Neuron (in vitro differentiated cells): Measurements from ENCODE around the gene PLA2G2E.
"Not testable (repeated sequence)": the region's sequence is repeated elsewhere in the genome, so short reads cannot be mapped to it uniquely, and the experiment has no call there.

Experiments
- H2AFZ ChIP-seq: one replicate; pipeline ENCODE4 v1.6.1; 2013; ENCODE audit warnings: low read depth, mild to moderate bottlenecking, inconsistent platforms, low read length, moderate library complexity
- H3K27me3 ChIP-seq: one replicate; pipeline ENCODE4 v1.6.1; 2013; ENCODE audit warnings: low read length; ENCODE audit not compliant: insufficient read depth
- H3K36me3 ChIP-seq: one replicate; pipeline ENCODE4 v1.6.1; 2013; ENCODE audit warnings: low read length; ENCODE audit not compliant: insufficient read depth
- H3K4me1 ChIP-seq: one replicate; pipeline ENCODE4 v1.6.1; 2013; ENCODE audit warnings: low read length; ENCODE audit not compliant: insufficient read depth
- H3K4me3 ChIP-seq: 2 replicates; pipeline ENCODE4 v1.5.1; 2013; ENCODE audit warnings: mild to moderate bottlenecking, low read length, moderate library complexity
- H3K9me3 ChIP-seq: one replicate; pipeline ENCODE4 v1.6.1; 2013; ENCODE audit warnings: low read length

The PLA2G2E gene

DNA sequence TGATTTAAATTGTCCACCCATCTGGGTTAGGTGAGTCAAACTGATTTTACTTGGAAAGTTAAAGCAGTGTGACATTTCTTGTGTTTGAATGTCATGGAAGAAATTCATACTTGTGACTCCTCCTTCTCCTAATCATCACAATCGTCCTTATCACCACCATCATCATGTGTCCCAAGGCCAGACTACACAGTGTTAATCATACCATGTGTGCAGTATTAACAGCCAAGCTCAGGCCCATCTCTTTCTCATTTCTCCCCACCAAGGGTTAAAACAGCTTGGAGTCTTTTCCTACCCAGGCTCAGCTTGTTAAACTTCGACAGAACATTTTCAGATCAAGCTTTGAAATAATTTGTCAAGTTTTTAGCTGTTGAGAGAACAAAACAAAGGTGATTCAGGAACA, 22.5 kb upstream of the PLA2G2E start:
- Histone ChIP-seq H3K9me3 (no peaks in the 10 kb centered on the region), H3K4me1 (peaks cover 12% of the 10 kb centered on the region), H3K27me3 (no peaks in the 10 kb centered on the region), H3K4me3 (no peak overlapping the region), H2AFZ (no peak overlapping the region), H3K36me3 (no peaks in the 10 kb centered on the region)

DNA sequence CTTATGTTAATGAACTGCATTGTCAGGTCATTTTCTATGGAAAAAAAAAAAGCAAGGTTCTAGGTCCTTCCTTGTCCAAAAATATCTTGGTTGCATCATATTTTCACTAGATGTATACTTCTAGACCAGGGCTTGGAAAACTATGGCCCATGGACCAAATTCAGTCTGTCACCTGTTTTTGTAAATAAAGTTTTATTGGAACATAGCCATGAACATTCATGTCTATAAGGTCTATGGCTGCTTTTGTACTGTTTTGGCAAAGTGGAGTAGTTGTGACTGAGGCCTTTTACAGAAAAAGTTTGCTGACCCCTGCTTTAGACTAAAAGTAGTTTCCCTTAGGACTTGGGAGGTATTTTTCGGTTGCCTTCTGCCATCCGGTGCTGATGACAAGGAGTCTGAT, 19.2 kb upstream of the PLA2G2E start:
- Histone ChIP-seq H3K36me3 (no peaks in the 10 kb centered on the region), H3K4me3 (no peak overlapping the region), H3K27me3 (no peaks in the 10 kb centered on the region), H2AFZ (no peak overlapping the region), H3K4me1 (peaks cover 20% of the 10 kb centered on the region), H3K9me3 (no peaks in the 10 kb centered on the region)

DNA sequence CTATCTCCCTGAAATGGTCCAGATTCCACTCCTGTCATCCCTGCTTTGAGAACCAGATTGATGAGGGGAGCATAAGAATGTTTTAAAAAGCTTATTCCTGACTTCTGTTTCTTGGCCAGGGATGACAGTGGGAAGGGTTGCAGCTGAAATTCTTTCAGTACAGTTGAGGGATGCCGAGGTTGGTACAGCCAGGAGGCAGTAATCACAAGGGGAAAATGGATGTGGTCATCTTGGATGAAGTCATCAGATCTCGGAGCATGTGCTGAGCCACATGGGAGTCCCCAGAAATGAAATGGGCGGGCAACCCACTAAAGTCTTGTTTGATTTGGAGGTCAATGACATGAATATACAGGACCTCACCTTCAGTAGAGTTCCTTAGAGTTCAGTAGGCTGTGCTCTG, 18.7 kb upstream of the PLA2G2E start:
- no peak overlapping the region for H3K4me3 ChIP-seq
- H3K4me1 ChIP-seq = peaks cover 20% of the 10 kb centered on the region
- H3K9me3 ChIP-seq = no peaks in the 10 kb centered on the region
- H3K36me3 ChIP-seq = no peaks in the 10 kb centered on the region
- no peaks in the 10 kb centered on the region for H3K27me3 ChIP-seq
- H2AFZ ChIP-seq = no peak overlapping the region

DNA sequence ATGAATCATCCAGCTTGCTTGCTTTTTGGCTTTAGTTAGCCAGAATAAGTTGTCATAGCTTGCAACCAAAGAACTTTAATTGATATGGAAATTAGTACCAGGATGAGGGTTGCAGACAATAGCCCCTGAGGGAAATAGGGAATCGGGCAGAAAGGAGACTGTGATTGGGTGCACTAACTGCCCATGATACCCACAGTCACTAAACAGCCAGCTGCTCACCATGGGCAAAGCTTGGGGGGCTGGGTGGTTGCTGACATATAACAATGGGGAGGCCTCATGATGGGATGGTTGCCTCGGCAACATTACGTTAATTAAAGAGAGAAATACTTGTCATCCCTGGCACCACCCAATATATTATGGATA, 17.8 kb upstream of the PLA2G2E start:
- no peaks in the 10 kb centered on the region for H3K9me3 ChIP-seq
- peaks cover 20% of the 10 kb centered on the region for H3K4me1 ChIP-seq
- no peaks in the 10 kb centered on the region for H3K27me3 ChIP-seq
- no peak overlapping the region for H2AFZ ChIP-seq
- no peak overlapping the region for H3K4me3 ChIP-seq
- no peaks in the 10 kb centered on the region for H3K36me3 ChIP-seq

DNA sequence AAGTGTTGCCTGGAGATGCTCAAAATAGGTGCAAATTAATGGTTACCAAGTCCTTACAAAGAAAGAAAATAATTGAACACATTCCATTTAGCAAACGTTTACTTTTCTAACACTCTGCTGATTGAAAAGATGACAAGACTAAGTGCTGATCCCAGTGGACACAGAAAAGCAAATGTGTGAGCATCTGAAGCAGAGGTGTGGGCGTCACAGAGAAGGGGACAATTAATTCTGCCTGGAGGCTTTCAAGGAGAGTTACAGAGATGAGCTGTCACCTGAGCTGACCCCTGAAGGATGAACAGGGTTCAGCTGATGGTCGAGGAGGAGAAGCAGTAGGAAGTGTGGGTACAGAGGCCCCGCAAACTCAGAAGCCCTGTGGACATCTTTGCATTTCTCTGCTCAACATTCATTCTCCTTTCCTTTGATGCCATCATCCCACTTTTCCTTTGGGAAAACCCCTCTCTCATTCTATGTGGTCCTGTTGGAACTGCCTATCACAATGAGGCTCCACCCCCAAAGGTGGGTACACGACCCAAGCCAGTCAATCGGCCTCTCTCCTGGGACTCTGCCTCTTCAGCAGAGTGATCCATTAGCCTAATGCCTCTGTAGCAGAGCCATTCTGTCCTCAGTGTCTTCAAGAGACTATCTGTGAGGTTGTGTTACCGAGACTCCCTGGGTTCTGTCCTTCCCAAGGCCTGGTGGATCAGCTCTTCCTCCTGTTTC, 17.2 kb upstream of the PLA2G2E start:
- no peak overlapping the region for H3K4me3 ChIP-seq
- H3K9me3 ChIP-seq = no peaks in the 10 kb centered on the region
- H3K27me3 ChIP-seq = no peaks in the 10 kb centered on the region
- peaks cover 20% of the 10 kb centered on the region for H3K4me1 ChIP-seq
- H2AFZ ChIP-seq = no peak overlapping the region
- no peaks in the 10 kb centered on the region for H3K36me3 ChIP-seq

DNA sequence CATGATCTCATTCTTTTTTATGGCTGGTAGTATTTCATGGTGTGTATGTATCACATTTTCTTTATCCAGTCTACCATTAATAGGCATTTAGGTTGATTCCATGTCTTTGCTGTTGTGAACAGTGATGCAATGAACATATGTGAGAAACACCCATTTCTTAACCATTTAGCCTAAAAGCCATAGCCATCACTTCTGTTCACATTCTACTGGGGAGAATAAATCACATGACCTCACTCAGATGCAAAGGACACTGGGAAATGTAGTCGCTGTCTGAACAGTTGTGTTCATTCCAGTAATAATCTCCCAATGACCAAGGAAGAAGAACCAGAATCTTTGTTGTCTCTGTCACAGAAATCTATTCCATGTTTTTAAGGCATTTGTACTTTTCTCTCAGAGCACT, 15.1 kb upstream of the PLA2G2E start:
- Histone ChIP-seq H3K4me1 (peaks cover 20% of the 10 kb centered on the region), H3K27me3 (no peaks in the 10 kb centered on the region), H3K9me3 (no peaks in the 10 kb centered on the region), H2AFZ (no peak overlapping the region), H3K36me3 (no peaks in the 10 kb centered on the region), H3K4me3 (no peak overlapping the region)

DNA sequence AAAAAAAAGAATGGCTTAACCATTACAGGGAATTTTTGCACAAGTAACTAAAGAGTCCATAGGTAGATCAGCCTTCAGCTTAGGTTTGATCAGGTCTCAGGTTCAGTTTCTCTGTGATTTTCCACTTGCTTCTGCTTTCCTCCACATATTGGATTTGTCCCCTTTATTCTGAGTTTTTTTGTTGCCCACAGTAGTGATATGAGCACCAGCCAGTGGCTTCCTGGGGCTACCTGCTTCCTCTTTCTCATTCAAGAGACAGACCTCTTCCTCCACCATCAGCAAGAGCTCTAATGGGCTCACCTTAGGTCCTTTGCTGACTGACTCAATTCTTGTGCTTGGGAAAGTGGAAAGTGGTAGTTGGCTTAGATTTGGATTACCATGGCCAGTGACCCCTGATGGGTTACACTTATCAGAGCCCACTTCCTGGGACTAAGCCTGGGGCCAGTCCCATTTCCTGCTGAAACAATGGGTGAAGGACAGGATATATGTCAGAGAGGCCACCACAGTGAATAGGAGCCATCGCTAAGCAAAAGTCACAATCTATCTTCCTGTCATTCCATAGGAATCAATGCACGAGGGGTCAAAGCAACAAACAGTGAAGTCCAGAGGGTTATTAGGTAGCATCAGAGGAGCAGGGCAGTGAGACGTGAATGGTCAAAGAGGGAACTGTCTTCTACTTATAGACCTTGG, 12.8 kb upstream of the PLA2G2E start:
- Histone ChIP-seq H3K4me3 (no peak overlapping the region), H3K9me3 (peaks cover 2% of the 10 kb centered on the region), H2AFZ (no peak overlapping the region), H3K36me3 (no peaks in the 10 kb centered on the region), H3K4me1 (peaks cover 11% of the 10 kb centered on the region), H3K27me3 (no peaks in the 10 kb centered on the region)

DNA sequence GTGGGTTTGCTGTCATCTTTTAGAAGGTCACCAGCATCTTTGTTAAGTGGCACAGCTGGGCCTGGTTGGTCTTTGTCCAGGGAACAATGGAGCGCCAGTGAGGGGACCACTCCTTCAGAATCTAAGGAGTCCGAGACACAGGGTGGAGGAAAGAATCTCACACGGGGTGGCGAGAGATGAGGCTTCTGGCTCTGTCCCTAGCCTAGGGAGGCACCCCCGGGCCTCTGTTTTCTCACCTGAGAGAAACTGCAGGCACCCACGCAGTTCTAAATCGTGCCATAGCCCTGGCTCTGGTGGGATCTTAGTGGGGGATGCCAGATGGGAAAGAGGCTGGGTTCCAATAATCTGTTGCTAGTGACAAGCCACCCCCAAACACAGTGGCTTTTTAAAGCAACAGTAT, 10.9 kb upstream of the PLA2G2E start:
- Histone ChIP-seq H3K36me3 (no peaks in the 10 kb centered on the region), H3K4me3 (no peak overlapping the region), H3K4me1 (no peaks in the 10 kb centered on the region), H3K9me3 (peaks cover 2% of the 10 kb centered on the region), H2AFZ (no peak overlapping the region), H3K27me3 (no peaks in the 10 kb centered on the region)

DNA sequence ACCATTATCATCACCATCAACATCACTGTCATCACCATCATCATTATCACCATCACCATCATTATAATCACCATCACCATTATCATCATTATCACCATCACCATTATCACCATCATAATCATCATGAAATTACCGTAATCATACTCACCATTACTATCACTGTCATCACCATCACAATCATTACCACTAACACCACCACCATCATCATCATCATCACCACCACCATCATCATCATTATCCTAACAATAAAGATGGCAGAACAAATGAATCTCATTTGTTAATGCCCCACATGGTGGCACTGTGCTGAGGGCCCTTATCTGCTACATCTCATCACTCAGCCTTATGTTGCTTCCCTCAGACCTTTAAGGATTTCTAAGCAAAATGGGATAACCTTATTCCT, 9.4 kb upstream of the PLA2G2E start:
- Histone ChIP-seq H3K9me3 (peaks cover 2% of the 10 kb centered on the region), H3K4me1 (no peaks in the 10 kb centered on the region), H3K27me3 (no peaks in the 10 kb centered on the region), H2AFZ (no peak overlapping the region), H3K4me3 (no peak overlapping the region), H3K36me3 (no peaks in the 10 kb centered on the region)

DNA sequence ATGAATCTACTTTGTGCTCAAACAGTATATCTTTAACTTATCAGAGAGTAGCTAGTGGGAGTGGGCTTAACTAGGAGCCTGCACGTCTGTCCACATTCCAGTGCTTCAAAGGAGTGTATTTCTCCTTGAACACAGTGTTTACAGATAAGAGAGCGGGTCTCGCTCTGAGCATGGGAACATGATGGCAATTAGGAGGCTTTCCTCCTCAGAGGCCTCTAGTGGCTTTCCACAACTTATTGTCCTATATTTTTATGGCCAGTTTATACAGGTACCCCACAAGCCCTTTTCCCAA, 3.7 kb upstream of the PLA2G2E start:
- not testable (repeated sequence) for H3K4me3 ChIP-seq, H3K4me1 ChIP-seq, H2AFZ ChIP-seq, H3K9me3 ChIP-seq, H3K36me3 ChIP-seq
- H3K27me3 ChIP-seq = peaks cover 10% of the 10 kb centered on the region

DNA sequence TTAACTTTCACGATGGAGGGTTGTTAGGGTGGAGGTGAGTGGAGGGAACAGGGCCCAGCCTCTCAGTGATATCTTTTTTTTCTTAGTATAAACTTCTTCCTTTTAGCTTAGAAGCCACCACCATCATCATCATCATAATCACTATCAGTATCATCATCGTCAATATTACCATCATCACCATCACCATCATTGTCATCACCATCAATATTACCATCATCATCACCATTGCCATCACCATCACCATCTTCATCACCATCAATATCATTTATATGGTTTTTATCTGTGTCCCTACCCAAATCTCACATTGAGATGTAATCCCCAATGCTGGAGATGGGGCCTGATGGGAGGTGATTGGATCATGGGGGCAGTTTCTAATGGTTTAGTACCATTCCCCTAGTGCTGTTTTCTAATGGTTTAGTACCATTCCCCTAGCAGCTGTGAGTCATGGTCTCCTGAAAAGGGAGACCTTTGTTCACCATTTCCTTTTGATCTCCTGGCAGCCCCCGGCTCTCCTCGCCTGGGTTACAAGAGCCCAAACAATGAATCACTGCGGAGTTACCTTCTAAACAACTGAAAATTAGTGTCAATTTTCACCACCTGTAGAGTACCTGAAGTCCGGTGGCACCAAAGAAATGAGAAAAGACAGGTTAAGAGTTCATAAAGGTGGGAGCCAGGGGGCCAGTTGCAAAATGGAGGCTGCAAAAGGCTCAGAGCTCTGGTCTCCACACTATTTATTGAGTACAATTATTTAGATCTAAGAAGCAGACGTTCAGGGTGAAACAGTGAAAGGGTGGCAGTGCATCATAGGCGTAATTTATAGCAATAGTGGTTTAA, 3.1 kb upstream of the PLA2G2E start:
- peaks cover 10% of the 10 kb centered on the region for H3K27me3 ChIP-seq
- no peaks in the 10 kb centered on the region for H3K4me1 ChIP-seq
- H3K9me3 ChIP-seq = no peaks in the 10 kb centered on the region
- H3K4me3 ChIP-seq = no peak overlapping the region
- H3K36me3 ChIP-seq = no peaks in the 10 kb centered on the region
- H2AFZ ChIP-seq = no peak overlapping the region

DNA sequence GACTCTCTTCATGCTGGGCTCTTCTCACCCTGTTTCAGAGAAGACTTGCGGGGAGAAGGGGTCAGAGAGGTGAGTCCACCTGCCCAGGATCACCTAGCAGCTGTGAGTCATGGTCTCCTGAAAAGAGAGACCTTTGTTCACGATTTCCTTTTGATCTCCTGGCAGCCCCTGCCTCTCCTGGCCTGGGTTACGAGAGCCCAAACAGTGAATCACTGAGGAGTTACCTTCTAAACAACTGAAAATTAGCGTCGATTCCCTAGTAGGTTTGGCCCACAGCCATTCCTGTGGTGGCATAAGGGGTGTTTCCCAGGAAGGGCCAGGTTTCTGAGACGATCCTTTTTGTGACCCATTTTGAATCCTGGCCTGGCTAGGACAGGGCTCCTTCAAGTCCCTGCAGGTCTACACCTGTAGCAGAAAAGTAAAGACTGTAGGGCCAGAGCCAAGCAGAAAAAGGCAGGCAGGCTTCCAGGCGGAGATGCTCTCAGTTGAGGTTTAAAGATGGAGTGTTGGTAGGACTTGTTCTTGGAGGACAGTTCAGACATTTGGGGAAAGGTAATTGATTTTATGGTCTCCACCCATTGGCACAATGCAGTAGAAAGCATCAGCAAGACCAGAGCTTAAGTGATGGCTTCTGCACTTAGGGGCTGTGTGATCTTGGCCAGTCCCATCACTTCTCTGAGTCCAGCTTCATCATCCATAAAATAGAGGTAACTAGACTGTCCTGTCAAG, 2.1 kb upstream of the PLA2G2E start:
- Histone ChIP-seq H3K4me1 (no peaks in the 10 kb centered on the region), H3K36me3 (no peaks in the 10 kb centered on the region), H3K27me3 (peaks cover 12% of the 10 kb centered on the region), H3K9me3 (no peaks in the 10 kb centered on the region), H2AFZ (no peak overlapping the region), H3K4me3 (no peak overlapping the region)

DNA sequence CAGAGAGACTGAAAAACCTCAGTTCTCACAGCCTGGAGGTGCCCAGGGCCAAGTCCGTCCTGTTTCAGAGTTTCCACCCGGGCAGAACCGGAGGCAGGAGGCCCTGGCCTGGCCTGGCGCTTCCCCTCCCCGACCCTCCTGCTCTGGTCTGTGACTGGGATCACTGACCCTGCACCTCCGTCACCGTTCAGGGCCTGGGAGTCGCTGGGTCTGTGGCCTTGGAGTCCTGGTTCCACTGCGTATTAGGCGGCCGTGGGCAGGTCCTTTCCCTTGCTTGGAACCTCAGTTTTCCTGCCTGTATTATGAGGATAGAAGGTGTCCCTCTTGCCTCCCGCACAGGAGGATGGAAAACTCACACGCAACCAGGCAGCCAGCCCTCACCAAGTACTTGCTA, 533 bp upstream of the PLA2G2E start:
- Histone ChIP-seq H3K36me3 (no peaks in the 10 kb centered on the region), H3K4me1 (no peaks in the 10 kb centered on the region), H2AFZ (no peak overlapping the region), H3K9me3 (no peaks in the 10 kb centered on the region), H3K4me3 (no peak overlapping the region), H3K27me3 (peaks cover 13% of the 10 kb centered on the region)
